Measurements from ENCODE around the gene NEURL1. TPM values are rescaled to one million over a fixed set of nuclear protein-coding genes. Genes with fewer than 3 reads are reported as not detected.
A peak's percentile ranks its signal among the peaks of the same experiment; 100 is the strongest.

Gene NEURL1
- total RNA-seq, 1 donor from 2014 or later: 1.8 TPM

GRCh38 chr10:103592186-103593021 is 98.9 kb downstream of the NEURL1 start:
- DNase-seq (ENCODE audit: low read depth, low spot score): peak; percentile 55
- Mint-ChIP-seq H3K4me1 (peaks cover 3% of the 10 kb centered on the region), H3K27ac (ENCODE audit: unreplicated experiment) (peak overlapping the region; percentile 43), H3K27me3 (ENCODE audit: low read depth) (no peaks in the 10 kb centered on the region), H3K4me3 (peak overlapping the region; percentile 51), H3K9me3 (no peaks in the 10 kb centered on the region), H3K36me3 (ENCODE audit: low read depth) (peaks cover 7% of the 10 kb centered on the region)
- TF ChIP-seq, protein P1, sequence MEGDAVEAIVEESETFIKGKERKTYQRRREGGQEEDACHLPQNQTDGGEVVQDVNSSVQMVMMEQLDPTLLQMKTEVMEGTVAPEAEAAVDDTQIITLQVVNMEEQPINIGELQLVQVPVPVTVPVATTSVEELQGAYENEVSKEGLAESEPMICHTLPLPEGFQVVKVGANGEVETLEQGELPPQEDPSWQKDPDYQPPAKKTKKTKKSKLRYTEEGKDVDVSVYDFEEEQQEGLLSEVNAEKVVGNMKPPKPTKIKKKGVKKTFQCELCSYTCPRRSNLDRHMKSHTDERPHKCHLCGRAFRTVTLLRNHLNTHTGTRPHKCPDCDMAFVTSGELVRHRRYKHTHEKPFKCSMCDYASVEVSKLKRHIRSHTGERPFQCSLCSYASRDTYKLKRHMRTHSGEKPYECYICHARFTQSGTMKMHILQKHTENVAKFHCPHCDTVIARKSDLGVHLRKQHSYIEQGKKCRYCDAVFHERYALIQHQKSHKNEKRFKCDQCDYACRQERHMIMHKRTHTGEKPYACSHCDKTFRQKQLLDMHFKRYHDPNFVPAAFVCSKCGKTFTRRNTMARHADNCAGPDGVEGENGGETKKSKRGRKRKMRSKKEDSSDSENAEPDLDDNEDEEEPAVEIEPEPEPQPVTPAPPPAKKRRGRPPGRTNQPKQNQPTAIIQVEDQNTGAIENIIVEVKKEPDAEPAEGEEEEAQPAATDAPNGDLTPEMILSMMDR (conservative IDR thresholded peaks at IDR 0.05): peak; percentile 70

- Mint-ChIP-seq H3K4me1 (peaks cover 3% of the 10 kb centered on the region), H3K27ac (ENCODE audit: unreplicated experiment) (no peak overlapping the region), H3K9me3 (no peaks in the 10 kb centered on the region), H3K36me3 (ENCODE audit: low read depth) (peaks cover 5% of the 10 kb centered on the region), H3K27me3 (ENCODE audit: low read depth) (no peaks in the 10 kb centered on the region), H3K4me3 (peak overlapping the region; percentile 51)
- TF ChIP-seq, protein P1 (conservative IDR thresholded peaks at IDR 0.05): no peak
- no peak for DNase-seq (ENCODE audit: low read depth, low spot score)
Measured at GRCh38 chr10:103593022-103593570, 99.6 kb downstream of the NEURL1 start.

DNA sequence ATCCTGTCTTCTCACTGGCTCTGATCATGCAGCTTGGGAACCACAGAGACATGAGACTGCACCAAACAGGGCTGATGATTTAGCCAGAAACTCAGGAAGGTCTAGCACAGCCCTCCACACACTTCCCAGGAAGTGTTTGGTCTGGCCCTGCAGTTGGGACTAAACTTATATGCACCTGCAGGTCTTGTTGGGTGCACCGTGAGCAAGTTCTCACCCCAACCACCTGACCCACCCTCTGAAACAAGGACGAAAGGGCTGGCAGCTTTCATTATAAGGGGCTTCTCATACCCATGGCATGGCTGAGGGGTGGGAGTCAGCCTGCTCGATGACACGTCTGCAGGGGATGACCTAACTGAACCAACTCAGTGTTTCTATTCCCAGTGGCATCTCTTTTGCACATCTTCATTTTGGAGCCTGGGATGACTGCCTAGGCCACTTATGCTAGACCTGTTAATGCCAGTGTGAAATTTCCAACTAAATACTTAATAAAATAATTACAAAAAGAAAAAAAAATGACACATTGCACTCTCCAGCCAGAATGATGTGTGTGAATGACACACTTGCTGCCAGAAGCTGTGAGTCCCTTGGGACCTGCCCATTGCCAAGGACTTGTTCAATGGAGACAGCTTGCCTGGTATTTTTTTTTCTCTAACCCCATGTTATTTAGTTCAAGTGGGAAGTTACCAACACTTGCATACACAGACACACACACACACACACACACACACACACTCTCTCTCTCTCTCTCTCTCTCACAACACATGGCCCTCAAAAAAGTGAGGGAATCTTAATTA is 102.6 kb downstream of the NEURL1 start:
- Mint-ChIP-seq H3K4me3 (no peak overlapping the region), H3K36me3 (ENCODE audit: low read depth) (no peaks in the 10 kb centered on the region), H3K9me3 (no peaks in the 10 kb centered on the region), H3K27ac (ENCODE audit: unreplicated experiment) (no peak overlapping the region), H3K27me3 (ENCODE audit: low read depth) (no peaks in the 10 kb centered on the region), H3K4me1 (peaks cover 8% of the 10 kb centered on the region)
- no peak for DNase-seq (ENCODE audit: low read depth, low spot score)
- TF ChIP-seq, protein P1 (conservative IDR thresholded peaks at IDR 0.05): no peak

DNA sequence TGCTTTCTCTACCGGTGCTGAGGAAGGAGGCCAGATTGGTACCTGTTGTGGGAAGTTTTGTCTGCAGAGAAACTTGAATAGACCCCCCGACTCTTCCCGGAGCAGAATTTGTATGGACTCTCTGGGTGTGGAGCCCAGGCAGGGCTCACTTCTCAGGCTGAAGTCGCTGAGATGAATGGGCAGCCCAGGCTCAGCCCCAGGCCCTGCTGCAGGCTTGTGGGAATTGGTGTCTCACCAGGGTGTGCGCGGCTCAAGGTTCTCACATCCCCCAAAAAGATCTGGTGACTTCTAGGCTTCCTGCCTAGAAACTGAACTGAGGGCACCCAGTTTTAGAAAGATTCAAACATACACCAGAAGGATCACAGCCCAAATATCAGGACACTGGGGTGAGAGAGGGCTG is 103.5 kb downstream of the NEURL1 start:
- no peak for DNase-seq (ENCODE audit: low read depth, low spot score)
- Mint-ChIP-seq H3K9me3 (no peaks in the 10 kb centered on the region), H3K4me1 (peaks cover 8% of the 10 kb centered on the region), H3K4me3 (no peak overlapping the region), H3K27ac (ENCODE audit: unreplicated experiment) (no peak overlapping the region), H3K27me3 (ENCODE audit: low read depth) (no peaks in the 10 kb centered on the region), H3K36me3 (ENCODE audit: low read depth) (no peaks in the 10 kb centered on the region)
- TF ChIP-seq, protein P1 (conservative IDR thresholded peaks at IDR 0.05): no peak

DNA sequence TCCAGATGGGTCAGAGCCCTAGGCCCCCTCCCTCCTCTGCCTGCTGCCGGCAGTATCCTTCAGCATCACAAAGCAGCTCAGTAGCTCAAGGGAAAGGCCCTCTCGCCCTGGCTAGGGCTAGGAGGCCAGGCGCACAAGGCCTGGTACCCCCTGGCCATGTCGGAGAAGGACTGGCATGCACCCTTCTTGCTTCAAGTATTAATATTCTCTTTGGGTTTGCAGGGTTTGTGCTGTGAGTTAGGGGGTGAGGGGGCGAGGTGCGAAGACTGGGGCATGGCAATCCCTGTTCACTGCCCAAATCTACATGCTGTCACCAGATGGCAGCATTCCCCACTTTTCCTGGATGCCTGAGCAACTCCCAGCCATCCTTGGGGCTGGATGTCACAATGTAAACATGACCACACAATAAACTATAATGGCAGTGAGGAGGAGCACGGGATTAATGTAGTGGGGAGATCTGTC is 105.2 kb downstream of the NEURL1 start:
- Mint-ChIP-seq H3K4me1 (peaks cover 5% of the 10 kb centered on the region), H3K4me3 (peak overlapping the region; percentile 3), H3K9me3 (no peaks in the 10 kb centered on the region), H3K27me3 (ENCODE audit: low read depth) (no peaks in the 10 kb centered on the region), H3K36me3 (ENCODE audit: low read depth) (no peaks in the 10 kb centered on the region), H3K27ac (ENCODE audit: unreplicated experiment) (no peak overlapping the region)
- peak; percentile 63 for DNase-seq (ENCODE audit: low read depth, low spot score)
- TF ChIP-seq, protein P1 (conservative IDR thresholded peaks at IDR 0.05): peak; percentile 76
